Spleen (tissue), 11 donors: ENCODE measurements around the gene TMEM219. TPM values are rescaled to one million over a fixed set of nuclear protein-coding genes. Genes with fewer than 3 reads are reported as not detected.

Experiments
- DNase-seq: peaks from one replicate; pipeline ENCODE4 v3.0.0-alpha.2; 2020
- H3K27ac ChIP-seq, 8 donors: fragments of 200-600 bp; sonication (generic) in 7 of 8; 1 replicate in 4 of 8; 2 replicates in 4 of 8; pipeline versions ENCODE4 v1.5.0 to v1.8.0; 2016 to 2021; ENCODE audit warnings: inconsistent platforms in 4 of 8, mild to moderate bottlenecking in 4 of 8, moderate library complexity in 1 of 8
- H3K27me3 ChIP-seq, 7 donors: fragments of 200-600 bp; sonication (generic) in 6 of 7; replicated peaks in 1 of 7; 1 replicate in 4 of 7; 2 replicates in 3 of 7; pipeline versions ENCODE4 v1.5.0 to v1.8.0; 2016 to 2021; ENCODE audit warnings: inconsistent platforms in 3 of 7, mild to moderate bottlenecking in 1 of 7
- H3K36me3 ChIP-seq, 6 donors: fragments of 200-600 bp; sonication (generic) in 5 of 6; 1 replicate in 4 of 6; 2 replicates in 2 of 6; pipeline versions ENCODE4 v1.5.0 to v1.8.0; 2016 to 2021; ENCODE audit warnings: inconsistent platforms in 2 of 6
- H3K4me1 ChIP-seq, 6 donors: fragments of 200-600 bp; sonication (generic) in 5 of 6; 1 replicate in 3 of 6; 2 replicates in 3 of 6; pipeline versions ENCODE4 v1.5.0 to v1.8.0; 2016 to 2021; ENCODE audit warnings: inconsistent platforms in 3 of 6
- H3K4me3 ChIP-seq, 8 donors: fragments of 200-600 bp; sonication (generic) in 7 of 8; 1 replicate in 4 of 8; 2 replicates in 4 of 8; pipeline versions ENCODE4 v1.5.0 to v1.8.0; 2016 to 2021; ENCODE audit warnings: inconsistent platforms in 4 of 8, mild to moderate bottlenecking in 4 of 8, moderate library complexity in 2 of 8
- H3K9me3 ChIP-seq, 8 donors: fragments of 200-600 bp; sonication (generic) in 7 of 8; 1 replicate in 4 of 8; 2 replicates in 4 of 8; pipeline versions ENCODE4 v1.5.0 to v1.8.0; 2016 to 2021; ENCODE audit warnings: inconsistent platforms in 4 of 8
- CTCF ChIP-seq, 11 experiments: fragments of 200-600 bp in 7 of 11; fragments of 450-650 bp in 4 of 11; sonication (generic) in 4 of 11; IDR thresholded peaks in 8 of 11; conservative IDR thresholded peaks in 3 of 11; 1 replicate in 7 of 11; 2 replicates in 4 of 11; pipeline versions ENCODE4 v1.4.0 to v1.8.0; 2016 to 2021; ENCODE audit warnings: antibody characterized with exemption in 11 of 11, inconsistent platforms in 4 of 11, mild to moderate bottlenecking in 1 of 11
- POLR2A ChIP-seq, 3 donors: fragments of 450-650 bp; IDR thresholded peaks; one replicate each; pipeline ENCODE4 v1.5.1; 2017; ENCODE audit warnings: antibody characterized with exemption in 3 of 3, mild to moderate bottlenecking in 1 of 3
- POLR2AphosphoS5 ChIP-seq, 3 donors: sonication (generic); formaldehyde crosslinking; IDR thresholded peaks; one replicate each; pipeline ENCODE4 v1.5.1; 2017; ENCODE audit warnings: antibody characterized with exemption in 3 of 3
- WGBS, 5 donors: extraction: QIAGEN DNeasy Blood & Tissue Kit in 3 of 5; methylation state at CpG; one replicate each; pipeline versions ENCODE4 v1.1.5 to v1.1.7; 2013 to 2018; 5-methylcytosine and 5-hydroxymethylcytosine counted together
- intact Hi-C: fragments of 100-400 bp; cut with DNase I; formaldehyde crosslinking; loops from one replicate; pipeline ENCODE4 v1.15.0; 2023; ENCODE audit warnings: low total_unique reads
- polyA plus RNA-seq, 3 donors: library from polyadenylated mRNA; stranded (reverse); fragments of 200-250 nt; gene quantifications; one replicate each; pipeline ENCODE4 v1.2.1, GENCODE V29; 2013
- total RNA-seq, 7 donors: library from RNA; depleted of rRNA in 3 of 7; stranded (reverse); fragments of >200 nt in 3 of 7; fragmentation: NEBNext Ultra II Directional in 4 of 7; extraction: Animal tissue kit (Norgen Biotek cat#: 25700) in 4 of 7; gene quantifications; one replicate each; pipeline versions ENCODE4 v1.1.0 to v1.2.1, GENCODE V29; 2016 to 2021
- donor health status: healthy with polysubstance abuse.
- donor health status: DM: no; HTN: no; CAD: no; lungs with moderate emphysema.
- donor health status: DM: no; HTN: no; CAD: no.
- donor health status: Bipolar disorder and iron deficiency.
- donor health status: healthy.
- donor health status: DM: no; HTN: no; CAD: no.
- donor health status: DM: yes; HTN: yes; CAD: no.

TMEM219 gene
- total and polyA plus RNA-seq, 10 donors, result 89.3 to 191 (median 122) TPM

DNA sequence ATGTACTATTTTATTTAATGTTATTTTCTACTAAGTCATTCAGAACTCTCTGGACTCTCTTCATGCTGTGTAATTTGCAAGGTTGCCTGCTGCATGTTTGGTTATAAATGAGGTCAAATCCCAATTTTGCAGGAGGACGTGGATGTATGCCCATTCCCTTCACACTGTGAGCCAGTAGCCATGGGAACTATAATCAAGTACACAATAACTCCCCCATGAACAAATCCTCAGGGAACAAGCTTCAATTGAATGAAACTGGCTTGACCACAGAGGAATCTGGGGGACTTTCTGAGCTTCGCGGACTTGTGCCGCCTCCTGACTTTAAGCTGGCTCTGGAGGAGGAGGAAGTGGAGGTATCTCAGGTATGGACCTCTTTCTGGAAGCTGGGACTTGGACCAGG, 21.2 kb upstream of the TMEM219 start:
- Histone ChIP-seq H3K4me1 (peaks cover 0 to 3% (median 0%) of the 10 kb centered on the region in 6 donors), H3K36me3 (no peaks in the 10 kb centered on the region), H3K27ac (no peak overlapping the region), H3K4me3 (no peak overlapping the region), H3K27me3 (peaks cover 0 to 19% (median 0%) of the 10 kb centered on the region in 7 donors), H3K9me3 (peaks cover 0 to 5% (median 0%) of the 10 kb centered on the region in 8 donors)
- intact Hi-C loops, result no loop called here
- 75 to 82% (median 78%) methylated on average over 4 of the region's 4 CpGs for WGBS, 5 donors
- no peak for DNase-seq
- TF ChIP-seq CTCF (IDR thresholded peaks at IDR 0.05 in 8 of 11, conservative IDR thresholded peaks at IDR 0.05 in 3 of 11) (no peak), POLR2AphosphoS5 (IDR thresholded peaks at IDR 0.05) (no peak), POLR2A (IDR thresholded peaks at IDR 0.05) (no peak)

DNA sequence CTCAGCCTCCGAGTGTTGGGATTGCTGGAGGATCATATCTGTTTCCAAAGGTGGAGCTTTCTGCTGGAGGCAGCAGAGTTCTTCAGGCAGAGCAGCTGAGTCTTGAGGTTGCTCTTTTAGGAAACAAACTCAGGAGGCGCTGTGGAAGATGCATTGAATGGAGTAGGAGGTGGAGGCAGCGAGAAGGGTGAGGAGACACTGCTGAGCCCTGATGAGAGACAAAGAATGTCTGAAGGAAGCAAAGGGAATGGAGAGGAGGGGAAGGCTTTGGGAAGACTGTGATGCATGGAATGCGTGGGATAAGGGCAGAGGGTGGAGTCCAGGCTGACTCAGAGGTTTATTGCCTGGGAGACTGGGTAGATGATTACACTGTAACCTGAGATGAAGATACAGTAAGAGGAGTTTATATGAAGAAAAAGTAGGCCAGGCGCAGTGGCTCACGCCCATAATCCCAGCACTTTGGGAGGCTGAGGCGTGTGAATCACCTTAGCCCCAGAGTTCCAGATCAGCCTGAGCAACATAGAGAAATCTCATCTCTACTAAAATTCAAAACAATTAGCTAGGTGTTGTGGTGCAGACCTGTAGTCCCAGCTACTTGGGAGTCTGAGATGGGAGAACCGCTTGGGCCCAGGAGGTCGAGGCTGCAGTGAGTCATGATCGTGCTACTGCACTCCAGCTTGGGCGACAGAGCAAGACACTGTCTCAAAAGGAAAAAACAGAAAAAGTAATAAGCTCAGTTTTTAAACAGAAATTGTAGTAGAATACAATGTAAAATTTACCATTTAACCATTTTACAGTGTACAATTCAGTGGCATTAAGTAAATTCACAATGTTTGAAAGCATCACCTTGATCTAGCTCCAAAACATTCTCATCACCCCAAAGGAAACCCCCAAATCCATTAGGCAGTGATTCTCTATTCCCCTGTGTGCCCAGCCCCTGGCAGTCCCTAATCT, 17.8 kb upstream of the TMEM219 start:
- 72 to 82% (median 79%) methylated on average over 11 of the region's 11 CpGs for WGBS, 5 donors
- intact Hi-C loops, result no loop called here
- peaks cover 0 to 14% (median 0%) of the 10 kb centered on the region in 7 donors for H3K27me3 ChIP-seq
- no peaks in the 10 kb centered on the region for H3K36me3 ChIP-seq
- peaks cover 0 to 5% (median 0%) of the 10 kb centered on the region in 8 donors for H3K9me3 ChIP-seq
- DNase-seq, result no peak
- peaks cover 0 to 3% (median 0%) of the 10 kb centered on the region in 6 donors for H3K4me1 ChIP-seq
- no peak for TF ChIP-seq CTCF (IDR thresholded peaks at IDR 0.05 in 8 of 11, conservative IDR thresholded peaks at IDR 0.05 in 3 of 11)
- TF ChIP-seq POLR2AphosphoS5 (IDR thresholded peaks at IDR 0.05), result no peak
- no peak for TF ChIP-seq POLR2A (IDR thresholded peaks at IDR 0.05)
- H3K27ac ChIP-seq, result peak overlapping the region in 3 of 8 donors; percentile 5 to 45 (median 27)
- no peak overlapping the region for H3K4me3 ChIP-seq

DNA sequence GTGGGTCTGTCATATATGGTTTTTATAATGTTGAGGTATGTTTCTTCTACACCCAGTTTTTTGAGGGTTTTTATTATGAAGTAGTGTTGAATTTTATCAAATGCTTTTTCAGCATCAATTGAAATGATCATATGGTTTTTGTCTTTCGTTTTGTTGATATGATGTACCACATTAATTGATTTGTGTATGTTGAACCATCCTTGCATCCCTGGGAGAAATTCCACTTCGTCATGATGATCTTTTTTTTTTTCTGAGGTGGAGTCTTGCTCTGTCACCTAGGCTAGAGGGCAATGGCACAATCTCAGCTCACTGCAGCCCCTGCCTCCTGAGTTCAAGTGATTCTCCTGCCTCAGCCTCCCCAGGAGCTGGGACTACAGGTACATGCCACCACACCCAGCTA, 14.0 kb upstream of the TMEM219 start:
- no peaks in the 10 kb centered on the region for H3K27me3 ChIP-seq
- H3K4me1 ChIP-seq, result peaks cover 0 to 3% (median 0%) of the 10 kb centered on the region in 6 donors
- H3K27ac ChIP-seq, result no peak overlapping the region
- TF ChIP-seq CTCF (IDR thresholded peaks at IDR 0.05 in 8 of 11, conservative IDR thresholded peaks at IDR 0.05 in 3 of 11) (no peak), POLR2AphosphoS5 (IDR thresholded peaks at IDR 0.05) (no peak), POLR2A (IDR thresholded peaks at IDR 0.05) (no peak)
- no peak overlapping the region for H3K4me3 ChIP-seq
- DNase-seq, result no peak
- WGBS, 5 donors, result 77 to 91% (median 84%) methylated on average over 2 of the region's 2 CpGs
- no peaks in the 10 kb centered on the region for H3K36me3 ChIP-seq
- intact Hi-C loops, result no loop called here
- peaks cover 0 to 16% (median 8%) of the 10 kb centered on the region in 8 donors for H3K9me3 ChIP-seq
